Limb (tissue), 2 donors: ENCODE results near the gene NAA50.

Experiments used
- DNase-seq, 2 donors: peaks; one replicate each; pipeline ENCODE4 v3.0.0-alpha.2; 2016; ENCODE audit errors: extremely low spot score in 2 of 2

Gene NAA50

GRCh38 chr3:113690482-113690881 is 55.6 kb downstream of the NAA50 start:
- DNase-seq, result no peak

DNA sequence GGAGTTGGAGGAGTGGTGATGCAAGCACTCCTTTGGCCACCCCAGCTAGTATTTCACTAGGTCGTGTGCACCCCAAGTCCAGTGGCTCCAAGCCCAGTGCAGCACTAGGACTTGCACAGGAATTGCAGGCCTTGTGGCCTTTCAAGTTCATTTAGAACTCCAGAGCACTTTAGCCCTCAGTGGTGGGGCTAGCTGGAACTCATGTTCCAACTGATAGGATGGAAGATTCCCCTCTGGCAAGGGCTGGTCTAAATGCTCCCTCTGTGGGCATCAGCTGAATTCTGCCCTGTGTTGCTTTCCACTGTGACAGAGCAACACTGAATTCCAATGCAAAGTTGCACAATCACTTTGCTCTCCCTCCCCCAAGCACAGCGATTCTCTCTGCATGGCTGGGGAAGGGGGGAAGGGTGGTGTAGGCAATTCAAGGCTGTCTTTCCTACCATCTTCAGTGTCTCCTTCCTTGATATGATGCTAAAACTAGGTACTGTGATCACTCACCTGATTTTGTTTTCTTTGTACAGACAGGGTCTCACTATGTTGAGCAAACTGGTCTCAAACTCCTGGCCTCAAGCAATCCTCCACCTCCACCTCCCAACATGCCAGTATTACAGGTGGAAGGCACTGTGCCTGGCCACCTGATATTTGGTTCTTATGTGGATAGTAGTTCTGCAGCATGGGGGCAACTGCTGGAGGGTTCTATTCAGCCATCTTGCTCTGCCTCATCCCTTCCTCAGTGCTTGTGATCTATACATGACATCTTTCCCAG is 59.9 kb downstream of the NAA50 start:
- no peak for DNase-seq

DNA sequence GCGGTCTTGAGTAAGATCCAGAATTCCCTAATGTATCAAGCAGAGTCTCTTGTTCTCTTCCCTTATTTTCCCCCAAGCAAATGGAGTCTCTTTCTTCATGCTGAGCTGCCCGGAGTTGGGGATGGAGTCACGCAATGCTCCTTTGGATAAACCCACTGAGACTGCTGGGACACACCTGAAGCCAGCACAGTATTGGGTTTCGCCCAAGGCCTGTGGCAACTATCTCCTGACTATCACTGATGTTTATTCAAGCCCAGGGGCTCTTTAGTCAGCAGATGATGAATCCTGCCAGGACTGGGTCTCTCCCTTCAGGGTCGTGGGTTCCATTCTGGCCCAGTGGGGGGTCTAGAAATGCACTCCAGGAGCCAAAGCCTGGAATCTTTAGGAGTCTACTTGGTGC is 60.9 kb downstream of the NAA50 start:
- DNase-seq, result no peak

GRCh38 chr3:113684271-113684819 is 61.7 kb downstream of the NAA50 start:
- no peak for DNase-seq

GRCh38 chr3:113678773-113679172 is 67.3 kb downstream of the NAA50 start:
- no peak for DNase-seq

GRCh38 chr3:113677737-113678136 is 68.3 kb downstream of the NAA50 start:
- DNase-seq, result no peak

DNA sequence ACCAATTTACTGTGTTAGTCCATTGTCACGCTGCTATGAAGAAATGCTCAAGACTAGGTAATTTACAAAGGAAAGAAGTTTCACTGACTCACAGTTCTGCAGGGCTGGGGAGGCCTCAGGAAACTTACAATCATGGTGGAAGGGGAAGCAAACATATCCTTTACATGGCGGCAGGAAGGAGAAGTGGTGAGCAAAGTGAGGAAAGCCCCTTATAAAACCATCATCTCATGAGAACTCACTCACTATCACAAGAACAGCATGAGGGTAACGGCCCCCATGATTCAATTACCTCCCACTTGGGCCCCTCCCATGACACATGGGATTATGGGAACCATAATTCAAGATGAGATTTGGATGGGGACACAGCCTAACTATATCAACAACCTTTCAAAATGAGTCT is 69.8 kb downstream of the NAA50 start:
- no peak for DNase-seq

DNA sequence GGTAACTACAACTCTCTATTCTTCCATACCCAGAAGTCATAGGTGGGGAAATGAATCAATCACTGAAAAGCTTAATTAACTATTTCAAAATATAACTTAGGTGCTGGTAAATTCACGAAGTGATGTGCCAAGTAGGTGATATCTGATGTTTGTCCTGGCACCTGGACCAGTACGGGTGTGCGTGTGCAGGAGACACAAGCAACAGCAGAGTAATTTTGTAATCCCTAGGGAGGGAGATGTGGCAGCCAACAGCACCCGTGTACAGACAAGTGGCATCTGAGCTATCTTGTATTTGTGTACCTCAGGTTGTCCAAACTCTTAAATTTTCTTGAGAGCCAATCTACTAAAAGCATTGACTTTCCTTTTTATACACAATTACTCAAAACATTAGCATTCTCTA is 72.5 kb downstream of the NAA50 start:
- DNase-seq, result no peak

DNA sequence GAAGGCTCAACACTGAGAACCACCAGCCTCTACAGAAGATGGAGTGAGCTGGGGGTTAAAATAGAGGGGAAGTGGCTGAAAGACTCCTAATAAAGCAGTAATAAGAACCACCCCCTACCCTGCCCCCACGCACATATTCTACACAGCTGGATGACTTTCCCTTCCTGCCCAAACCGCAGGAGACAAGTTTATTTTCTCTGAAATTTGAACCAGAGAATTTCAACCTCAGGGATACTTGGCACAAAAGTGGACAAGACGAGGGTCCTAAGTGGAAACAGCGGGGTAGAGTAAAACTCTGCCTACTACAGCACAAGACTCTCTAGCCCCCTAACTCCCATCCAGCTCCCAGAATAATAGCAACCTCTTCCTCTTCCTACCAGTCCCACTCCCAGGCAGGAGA is 78.0 kb downstream of the NAA50 start:
- peak; percentile 21 to 44 for DNase-seq
